Stimulated activated naive CD8-positive, alpha-beta T cell treated with anti-CD3 and anti-CD28 coated beads, Interleukin-15, Interleukin-2, amounts not matched to agents 100 ng/mL and 50 ng/mL, for 24 hours (primary cell): Measurements from ENCODE around the gene DNAH17.
A peak's percentile ranks its signal among the peaks of the same experiment; 100 is the strongest.

Experiments
- H3K27ac Mint-ChIP-seq: one replicate; pipeline ENCODE4 v1.8.0; 2021; ENCODE audit warnings: mild to moderate bottlenecking, mixed read lengths
- H3K27me3 Mint-ChIP-seq: one replicate; pipeline ENCODE4 v1.8.0; 2021; ENCODE audit warnings: mixed read lengths
- H3K36me3 Mint-ChIP-seq: one replicate; pipeline ENCODE4 v1.8.0; 2021; ENCODE audit warnings: low read depth, mixed read lengths
- H3K4me1 Mint-ChIP-seq: one replicate; pipeline ENCODE4 v1.8.0; 2021; ENCODE audit warnings: low read depth, mixed read lengths
- H3K4me3 Mint-ChIP-seq: one replicate; pipeline ENCODE4 v1.8.0; 2021; ENCODE audit warnings: mild to moderate bottlenecking, mixed read lengths
- H3K9me3 Mint-ChIP-seq: one replicate; pipeline ENCODE4 v1.8.0; 2021; ENCODE audit warnings: mixed read lengths

Gene DNAH17

DNA sequence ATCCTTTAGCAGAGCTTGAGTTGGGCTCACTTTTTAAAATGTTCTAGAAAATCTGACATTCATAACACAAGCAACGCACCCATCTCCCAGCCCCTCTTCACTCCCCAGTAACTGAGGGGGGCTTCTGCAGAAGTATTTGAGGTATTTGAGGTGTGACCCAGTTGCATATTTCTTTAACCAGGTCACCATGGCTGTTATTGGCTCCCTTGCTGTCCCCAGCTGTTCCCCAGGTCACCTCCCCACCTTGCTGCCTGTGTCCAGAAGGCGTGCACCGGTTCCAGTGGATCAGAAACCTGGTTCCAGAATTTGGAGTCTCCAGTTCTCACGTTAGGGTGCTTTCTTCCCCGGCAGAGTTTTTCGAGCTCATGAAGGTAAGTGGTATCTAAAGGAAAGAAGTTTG is 184.9 kb downstream of the DNAH17 start:
- H3K27ac Mint-ChIP-seq, result peak overlapping the region; percentile 67
- H3K27me3 Mint-ChIP-seq, result no peaks in the 10 kb centered on the region
- H3K36me3 Mint-ChIP-seq, result peaks cover 46% of the 10 kb centered on the region
- no peak overlapping the region for H3K4me3 Mint-ChIP-seq
- H3K9me3 Mint-ChIP-seq, result no peaks in the 10 kb centered on the region
- peaks cover 48% of the 10 kb centered on the region for H3K4me1 Mint-ChIP-seq

DNA sequence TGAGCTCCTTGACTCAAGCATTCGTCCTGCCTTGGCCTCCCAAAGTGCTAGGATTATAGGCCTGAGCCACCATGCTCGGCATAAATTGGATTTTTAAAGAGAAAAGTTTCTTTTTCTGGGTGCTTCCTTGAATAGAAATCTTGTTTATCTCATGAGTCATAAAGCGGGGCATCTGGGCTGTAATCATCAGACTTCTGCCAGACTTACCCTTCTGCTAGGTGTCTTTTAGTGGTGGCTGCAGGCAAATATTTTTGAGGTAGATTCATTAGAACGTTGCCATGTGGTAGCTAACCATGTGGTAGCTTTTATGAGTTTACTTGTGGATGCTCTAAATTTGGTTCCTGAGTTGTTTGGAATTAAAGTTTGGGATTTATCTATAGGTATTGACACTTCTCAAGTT is 185.4 kb downstream of the DNAH17 start:
- Mint-ChIP-seq H3K27ac (no peak overlapping the region), H3K9me3 (no peaks in the 10 kb centered on the region)

DNA sequence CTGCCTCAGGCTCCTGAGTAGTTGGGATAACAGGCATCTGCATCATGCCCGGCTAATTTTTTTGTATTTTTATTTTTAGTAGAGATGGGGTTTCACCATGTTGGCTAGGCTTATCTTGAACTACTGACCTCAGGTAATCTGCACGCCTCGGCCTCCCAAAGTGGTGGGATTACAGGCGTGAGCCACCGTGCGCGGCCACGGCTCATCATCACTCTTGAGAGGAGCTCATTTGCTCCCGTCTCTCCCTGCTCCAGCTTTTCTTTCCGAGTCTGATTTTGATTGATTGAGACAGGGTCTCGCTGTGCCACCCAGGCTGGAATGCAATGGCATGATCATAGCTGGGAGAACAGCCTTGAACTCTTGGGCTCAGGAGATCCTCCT is 186.2 kb downstream of the DNAH17 start:
- Mint-ChIP-seq H3K27me3 (no peaks in the 10 kb centered on the region), H3K36me3 (peaks cover 39% of the 10 kb centered on the region), H3K4me1 (peaks cover 60% of the 10 kb centered on the region), H3K4me3 (no peak overlapping the region), H3K27ac (peak overlapping the region; percentile 65), H3K9me3 (no peaks in the 10 kb centered on the region)

More for the DNA sequence above, 185.4 kb downstream of the DNAH17 start:
- Mint-ChIP-seq H3K27me3 (no peaks in the 10 kb centered on the region), H3K36me3 (peaks cover 43% of the 10 kb centered on the region), H3K4me3 (no peak overlapping the region), H3K4me1 (peaks cover 52% of the 10 kb centered on the region)

DNA sequence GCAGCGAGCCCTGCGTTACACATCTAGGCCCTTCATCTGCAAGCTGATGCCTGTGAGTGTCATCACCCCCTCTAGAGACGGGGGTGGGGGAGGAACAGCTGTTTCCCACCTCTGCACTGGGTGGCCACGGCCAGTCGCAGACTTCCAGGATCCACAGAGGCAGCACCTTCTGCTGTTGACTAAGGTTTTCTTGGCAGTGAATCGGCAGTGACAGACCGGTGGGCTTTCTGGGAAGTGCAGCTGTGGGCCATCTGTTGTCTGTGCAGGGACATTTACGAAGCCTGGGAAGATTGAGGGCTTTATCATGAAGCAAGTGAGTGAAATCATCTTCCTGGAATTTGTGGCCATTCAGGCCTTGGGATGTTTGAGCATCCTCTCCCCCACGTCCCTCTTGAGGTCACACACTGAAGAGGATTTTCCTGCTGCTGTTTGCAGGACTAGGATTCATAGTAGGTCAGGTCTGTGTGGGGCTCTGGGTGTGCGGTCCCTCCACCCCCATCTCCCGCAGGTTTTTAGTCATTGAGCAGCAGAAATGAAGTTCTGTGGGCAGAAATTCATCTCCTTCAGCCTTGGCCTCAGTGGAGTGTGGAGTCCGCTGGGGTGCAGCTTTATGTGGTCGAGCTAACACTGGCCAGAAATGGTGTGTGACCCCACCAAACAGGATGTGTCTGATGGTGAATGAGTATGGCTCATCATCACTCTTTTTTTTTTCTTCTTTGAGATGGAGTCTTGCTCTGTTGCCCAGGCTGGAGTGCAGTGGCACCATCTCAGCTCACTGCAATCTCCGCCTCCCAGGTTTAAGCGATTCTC is 186.8 kb downstream of the DNAH17 start:
- H3K36me3 Mint-ChIP-seq, result peaks cover 34% of the 10 kb centered on the region

DNA sequence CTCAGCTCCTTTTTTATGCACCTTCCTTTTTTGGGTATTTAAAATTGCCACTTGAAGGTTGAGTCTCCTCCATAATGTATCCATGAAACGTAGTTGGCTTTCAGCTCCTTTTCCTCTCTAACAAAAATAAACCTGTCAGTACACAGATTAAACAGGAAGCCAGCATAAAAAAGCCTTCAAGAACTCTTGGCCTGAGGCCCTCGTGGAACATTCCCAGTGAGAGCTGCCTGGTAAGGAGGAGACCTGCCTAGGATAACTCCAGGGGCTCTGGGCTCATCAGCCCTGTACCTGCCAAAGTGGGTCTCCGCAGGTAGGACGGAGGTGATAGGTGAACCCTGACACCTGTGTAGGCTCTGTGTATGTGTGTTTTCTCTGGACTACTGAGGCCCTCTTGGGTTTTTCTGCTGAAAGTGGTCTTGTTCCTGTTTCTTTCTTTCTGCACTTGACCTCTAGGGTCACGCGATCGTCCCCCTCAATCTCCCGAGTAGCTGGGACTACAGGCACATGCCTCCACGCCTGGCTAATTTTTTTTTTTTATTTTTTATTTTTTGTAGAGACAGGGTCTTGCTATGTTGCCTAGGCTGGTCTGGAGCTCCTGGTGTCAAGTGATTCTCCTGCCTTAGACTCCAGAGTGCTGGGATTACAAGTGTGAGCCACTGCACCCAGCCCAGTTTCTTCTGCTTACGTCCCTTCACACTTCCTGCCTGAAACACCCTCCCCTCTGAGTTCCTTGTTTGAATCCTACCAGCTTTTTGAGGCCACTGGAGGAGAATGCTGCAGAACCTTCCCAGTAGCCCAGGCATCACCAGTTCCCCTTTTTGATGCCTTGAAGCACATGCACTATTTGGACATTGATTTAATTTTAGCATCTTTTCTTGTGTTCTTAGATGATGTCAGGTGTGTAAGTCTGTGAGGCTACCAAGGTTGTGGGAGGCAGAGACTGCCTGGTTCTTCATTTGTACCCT is 188.9 kb downstream of the DNAH17 start:
- H3K27me3 Mint-ChIP-seq, result no peaks in the 10 kb centered on the region
- peak overlapping the region; percentile 53 for H3K4me3 Mint-ChIP-seq
- no peaks in the 10 kb centered on the region for H3K9me3 Mint-ChIP-seq
- peak overlapping the region; percentile 96 for H3K27ac Mint-ChIP-seq
- peaks cover 31% of the 10 kb centered on the region for H3K36me3 Mint-ChIP-seq
- H3K4me1 Mint-ChIP-seq, result peaks cover 79% of the 10 kb centered on the region

More for the DNA sequence above, 186.8 kb downstream of the DNAH17 start:
- H3K9me3 Mint-ChIP-seq, result no peaks in the 10 kb centered on the region
- H3K4me3 Mint-ChIP-seq, result no peak overlapping the region
- peak overlapping the region; percentile 65 for H3K27ac Mint-ChIP-seq
- H3K4me1 Mint-ChIP-seq, result peaks cover 66% of the 10 kb centered on the region
- no peaks in the 10 kb centered on the region for H3K27me3 Mint-ChIP-seq

DNA sequence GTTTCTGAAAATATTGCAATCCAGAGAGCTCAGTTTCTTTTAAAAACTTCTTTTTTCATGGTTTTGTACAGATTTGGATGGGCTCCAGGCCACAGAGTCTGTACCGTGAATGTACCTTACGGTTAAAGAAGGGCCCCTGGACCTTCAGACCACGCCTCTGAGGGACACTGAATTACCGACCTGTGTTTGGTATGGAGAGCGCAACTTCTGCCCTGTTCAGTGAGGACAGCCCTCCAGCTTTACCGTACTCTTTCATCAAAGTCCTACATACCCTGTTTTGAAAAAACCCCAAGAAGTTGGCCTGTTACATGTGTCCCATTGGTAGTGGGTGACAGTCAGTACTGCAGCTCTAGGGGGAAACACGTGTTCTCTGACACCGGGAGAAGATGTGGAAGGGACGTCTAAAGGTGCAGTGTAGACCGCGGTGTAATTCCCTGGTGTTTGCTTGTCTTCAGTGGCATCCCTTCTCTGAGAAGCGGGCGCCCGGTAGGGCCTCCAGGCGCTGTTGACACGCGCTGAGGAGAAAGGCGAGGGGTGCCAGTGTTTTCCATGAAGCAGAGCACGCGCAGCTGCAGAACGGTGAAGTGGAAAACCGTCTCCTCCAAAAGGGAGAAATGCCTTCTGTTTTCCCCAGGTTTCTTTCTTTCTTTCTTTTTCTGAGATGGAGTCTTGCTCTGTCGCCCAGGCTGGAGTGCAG is 192.6 kb downstream of the DNAH17 start:
- peaks cover 39% of the 10 kb centered on the region for H3K36me3 Mint-ChIP-seq

DNA sequence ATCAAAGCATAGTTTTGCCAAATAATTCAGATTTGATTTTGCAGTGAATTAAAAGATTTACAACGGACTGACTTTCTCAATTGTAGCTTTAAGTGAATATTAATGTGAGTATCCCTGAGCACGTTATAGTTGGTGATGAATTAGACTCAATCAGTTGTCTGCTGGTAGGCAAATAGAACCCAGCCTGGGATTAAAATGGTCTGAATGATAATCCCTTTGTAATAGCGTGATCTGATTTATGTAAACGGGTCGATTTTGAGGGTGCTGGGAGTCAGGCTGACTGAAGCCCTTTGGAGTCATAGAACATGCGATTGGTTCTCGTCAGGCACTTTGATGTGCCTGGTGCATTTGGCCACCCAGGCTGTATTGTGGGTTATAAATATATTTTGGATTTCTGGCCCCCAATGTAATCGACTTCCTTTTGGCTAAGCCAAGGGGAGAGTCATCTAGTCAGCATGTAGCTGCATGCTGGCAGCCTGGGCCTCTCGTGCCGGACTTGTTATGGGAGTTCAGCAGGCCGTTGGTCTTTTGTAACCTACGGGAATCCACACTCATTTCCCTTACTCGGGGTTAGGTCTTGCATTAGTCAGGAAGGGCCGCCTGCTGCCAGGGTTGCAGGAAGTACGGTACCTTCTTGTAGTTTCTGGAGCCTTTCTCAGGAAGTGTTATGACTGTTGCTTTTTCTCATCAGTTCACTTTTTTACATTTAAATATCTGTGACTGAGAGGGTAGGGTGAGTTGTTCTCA is 193.3 kb downstream of the DNAH17 start:
- Mint-ChIP-seq H3K36me3 (peaks cover 39% of the 10 kb centered on the region), H3K9me3 (no peaks in the 10 kb centered on the region), H3K27ac (peak overlapping the region; percentile 96), H3K4me3 (peak overlapping the region; percentile 75), H3K4me1 (peaks cover 95% of the 10 kb centered on the region), H3K27me3 (no peaks in the 10 kb centered on the region)

More for the DNA sequence above, 192.6 kb downstream of the DNAH17 start:
- H3K4me1 Mint-ChIP-seq, result peaks cover 95% of the 10 kb centered on the region
- no peaks in the 10 kb centered on the region for H3K9me3 Mint-ChIP-seq
- H3K27me3 Mint-ChIP-seq, result no peaks in the 10 kb centered on the region
- peak overlapping the region; percentile 75 for H3K4me3 Mint-ChIP-seq
- H3K27ac Mint-ChIP-seq, result peak overlapping the region; percentile 96

DNA sequence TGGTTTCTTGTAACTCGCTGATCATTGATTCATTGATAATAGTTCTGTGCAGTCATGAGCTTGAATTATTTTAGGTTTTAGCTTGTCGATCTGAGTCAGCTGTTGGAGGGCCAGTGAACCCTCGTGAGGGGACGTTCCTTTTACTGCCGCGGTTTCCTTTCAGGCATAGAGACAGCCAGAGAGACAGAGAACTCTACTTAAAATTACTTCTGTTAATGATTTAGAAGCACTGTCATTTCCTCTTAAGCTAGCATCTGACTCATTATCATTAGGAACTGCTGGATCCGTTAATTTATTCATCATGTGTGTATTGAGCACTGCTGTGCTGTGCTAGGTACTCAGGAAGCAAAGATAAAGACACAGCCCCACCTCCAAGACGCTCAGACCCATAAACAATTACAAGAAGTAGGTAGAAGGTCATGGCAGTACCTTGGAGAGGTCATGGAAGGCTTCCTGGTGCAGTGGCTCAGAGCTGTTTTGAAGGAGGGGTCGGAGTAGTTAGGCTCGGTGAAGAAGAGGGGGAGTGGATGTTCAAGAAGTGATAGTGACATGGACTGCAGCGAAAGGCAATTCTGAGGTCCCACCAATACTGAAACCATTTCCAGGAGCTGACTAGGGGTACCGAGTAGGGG is 195.5 kb downstream of the DNAH17 start:
- peaks cover 81% of the 10 kb centered on the region for H3K4me1 Mint-ChIP-seq
- H3K27ac Mint-ChIP-seq, result peak overlapping the region; percentile 96
- no peaks in the 10 kb centered on the region for H3K27me3 Mint-ChIP-seq
- H3K4me3 Mint-ChIP-seq, result peak overlapping the region; percentile 98
- H3K36me3 Mint-ChIP-seq, result peaks cover 31% of the 10 kb centered on the region
- no peaks in the 10 kb centered on the region for H3K9me3 Mint-ChIP-seq

DNA sequence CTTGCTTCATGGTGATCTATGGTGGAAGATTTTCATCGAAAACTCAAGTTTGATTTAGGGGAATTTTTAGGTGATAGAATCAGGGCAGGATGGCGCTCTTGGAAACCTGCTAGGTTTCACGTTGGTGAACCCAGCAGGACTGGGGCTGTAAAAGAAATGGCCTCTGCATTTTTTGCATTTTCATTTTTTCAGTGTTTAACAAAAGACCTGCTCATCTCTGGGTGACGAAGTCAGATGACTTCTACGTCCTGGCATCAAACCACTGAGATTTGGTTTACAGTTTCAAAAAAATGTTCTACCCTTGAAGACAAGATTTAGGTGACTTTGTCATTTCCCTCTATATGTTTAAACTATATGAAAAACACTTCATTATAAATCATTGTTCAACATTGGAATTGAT is 196.8 kb downstream of the DNAH17 start:
- Mint-ChIP-seq H3K27me3 (no peaks in the 10 kb centered on the region), H3K27ac (peak overlapping the region; percentile 96), H3K36me3 (peaks cover 28% of the 10 kb centered on the region), H3K9me3 (no peaks in the 10 kb centered on the region), H3K4me1 (peaks cover 72% of the 10 kb centered on the region), H3K4me3 (peak overlapping the region; percentile 98)

DNA sequence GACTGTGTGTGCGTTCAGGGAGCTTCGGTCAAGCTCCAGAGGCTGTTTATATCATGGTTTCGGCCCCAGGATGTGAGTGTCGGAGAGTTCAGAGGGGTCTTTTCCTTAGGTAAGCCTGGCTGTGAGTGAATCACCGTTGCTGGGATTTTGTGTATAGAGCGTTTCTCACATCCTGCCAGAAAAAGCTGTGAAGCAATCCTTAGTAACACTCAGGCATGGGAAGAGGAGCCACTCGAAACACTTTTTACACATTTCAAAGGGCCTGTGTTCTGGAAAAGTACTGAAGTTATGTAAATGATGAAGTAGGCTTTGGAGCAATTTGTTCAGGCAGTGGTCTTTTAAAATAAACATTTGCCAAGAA is 198.1 kb downstream of the DNAH17 start:
- Mint-ChIP-seq H3K27ac (peak overlapping the region; percentile 96), H3K36me3 (peaks cover 25% of the 10 kb centered on the region), H3K9me3 (no peaks in the 10 kb centered on the region), H3K27me3 (no peaks in the 10 kb centered on the region), H3K4me3 (peak overlapping the region; percentile 98), H3K4me1 (peaks cover 59% of the 10 kb centered on the region)

DNA sequence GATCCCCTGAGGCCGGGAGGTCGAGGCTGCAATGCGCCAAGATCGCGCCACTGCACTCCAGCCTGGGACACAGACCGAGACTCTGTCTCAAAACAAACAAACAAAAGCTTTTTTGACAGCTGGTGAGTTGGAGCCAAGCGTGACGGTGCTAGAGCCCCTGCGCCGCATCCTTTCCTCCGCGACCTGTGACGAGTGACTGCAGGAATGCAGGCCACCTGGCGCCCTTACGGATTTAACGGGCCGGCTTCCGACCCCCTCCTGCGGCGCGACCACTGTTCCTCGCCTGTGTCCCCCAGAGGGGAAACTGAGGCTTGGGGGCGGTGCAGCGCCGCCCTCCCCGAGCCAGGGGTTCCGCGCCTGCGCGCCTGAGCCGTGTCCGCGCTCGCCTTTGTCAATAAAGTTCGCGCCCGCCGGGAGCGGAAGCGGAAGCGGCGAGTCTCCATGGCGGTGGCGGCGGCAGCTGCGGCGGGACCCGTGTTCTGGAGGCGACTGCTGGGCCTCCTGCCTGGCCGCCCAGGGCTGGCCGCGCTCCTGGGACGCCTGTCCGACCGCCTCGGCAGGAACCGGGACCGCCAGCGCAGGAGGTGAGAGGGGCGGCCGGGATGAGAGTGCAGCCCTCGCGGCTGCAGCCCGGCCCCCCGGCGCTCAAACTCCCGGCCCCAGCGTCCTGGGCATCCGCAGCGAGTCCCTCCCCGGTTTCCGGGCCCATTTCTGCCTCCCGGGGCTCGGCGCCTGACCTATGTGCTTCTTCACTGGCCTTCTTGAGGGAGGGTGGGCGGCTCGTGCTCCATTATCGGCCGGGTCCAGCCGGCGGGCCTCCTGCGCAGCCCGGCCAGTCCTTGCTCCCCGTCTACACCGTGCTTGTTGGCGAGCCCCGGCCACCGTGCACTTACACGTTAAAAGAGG is 198.7 kb downstream of the DNAH17 start, which contains the start of gene PGS1:
PGS1 (plus strand) TSS at position 425 of the 906 bp plus-strand sequence; CDS start at position 442, 17 bp downstream.
- no peaks in the 10 kb centered on the region for H3K9me3 Mint-ChIP-seq
- H3K36me3 Mint-ChIP-seq, result peaks cover 20% of the 10 kb centered on the region
- H3K27ac Mint-ChIP-seq, result peak within 1 kb of the TSS; percentile 96
- no peaks in the 10 kb centered on the region for H3K27me3 Mint-ChIP-seq
- H3K4me1 Mint-ChIP-seq, result peaks cover 53% of the 10 kb centered on the region
- H3K4me3 Mint-ChIP-seq, result peak within 1 kb of the TSS; percentile 98

DNA sequence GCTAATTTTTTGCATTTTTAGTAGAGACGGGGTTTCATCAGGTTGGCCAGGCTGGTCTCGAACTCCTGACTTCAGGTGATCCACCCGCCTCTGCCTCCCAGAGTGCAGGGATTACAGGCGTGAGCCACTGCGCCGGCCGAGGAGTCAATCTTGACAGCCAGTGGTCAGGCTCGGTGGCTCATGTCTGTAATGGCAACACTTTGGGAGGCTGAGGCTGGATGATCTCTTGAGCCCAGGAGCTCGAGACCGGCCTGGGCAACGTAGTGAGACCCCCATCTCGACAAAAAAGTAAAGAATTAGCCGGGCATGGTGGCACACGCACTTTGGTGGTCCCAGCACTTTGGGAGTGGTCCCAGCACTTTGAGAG is 199.4 kb downstream of the DNAH17 start:
- H3K36me3 Mint-ChIP-seq, result peaks cover 16% of the 10 kb centered on the region
- H3K27me3 Mint-ChIP-seq, result no peaks in the 10 kb centered on the region
- peak overlapping the region; percentile 98 for H3K4me3 Mint-ChIP-seq
- no peaks in the 10 kb centered on the region for H3K9me3 Mint-ChIP-seq
- H3K4me1 Mint-ChIP-seq, result peaks cover 47% of the 10 kb centered on the region
- H3K27ac Mint-ChIP-seq, result peak overlapping the region; percentile 78

DNA sequence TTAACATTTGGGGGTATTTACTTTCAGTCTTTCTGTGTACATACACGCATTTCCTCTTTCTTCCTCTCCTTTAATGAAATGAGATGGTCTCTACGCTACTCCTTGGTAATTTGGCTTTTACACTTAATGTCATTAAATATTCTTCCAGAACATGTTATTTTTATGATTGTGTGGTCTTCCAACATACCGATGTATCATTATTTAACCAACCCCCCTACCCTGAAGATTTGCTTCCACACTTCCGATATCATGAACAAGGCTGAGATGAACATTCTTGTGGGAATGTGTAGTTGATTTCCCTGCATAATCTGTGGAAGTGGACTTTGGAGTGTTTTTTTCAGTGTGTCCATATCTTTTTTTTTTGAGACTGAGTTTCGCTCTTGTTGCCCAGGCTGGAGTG is 201.0 kb downstream of the DNAH17 start:
- H3K4me1 Mint-ChIP-seq, result peaks cover 31% of the 10 kb centered on the region
- H3K36me3 Mint-ChIP-seq, result peaks cover 7% of the 10 kb centered on the region
- H3K4me3 Mint-ChIP-seq, result no peak overlapping the region
- H3K27me3 Mint-ChIP-seq, result no peaks in the 10 kb centered on the region
- H3K27ac Mint-ChIP-seq, result no peak overlapping the region
- H3K9me3 Mint-ChIP-seq, result no peaks in the 10 kb centered on the region
